Hindlimb muscle (tissue), 1 donor: ENCODE data around the gene BMF. TPM values are rescaled to one million over a fixed set of nuclear protein-coding genes. Genes with fewer than 3 reads are reported as not detected.
A peak's percentile ranks its signal among the peaks of the same experiment; 100 is the strongest.
"Not testable (repeated sequence)": the region's sequence is repeated elsewhere in the genome, so short reads cannot be mapped to it uniquely, and the experiment has no call there.

Experiments used
- DNase-seq: peaks from one replicate; pipeline ENCODE4 v3.0.0-alpha.2; 2013
- polyA plus RNA-seq: library from polyadenylated mRNA; unstranded; fragments of 120-200 nt; gene quantifications from one replicate; pipeline ENCODE4 v1.2.1, GENCODE V29; 2013; ENCODE audit not compliant: insufficient read length

BMF gene
- polyA plus RNA-seq, 1 donor = 12.5 TPM

- DNase-seq = no peak
Observed at GRCh38 chr15:40087991-40088928, 20.4 kb downstream of the BMF start.

GRCh38 chr15:40087068-40087810 is 21.4 kb downstream of the BMF start:
- DNase-seq = no peak

GRCh38 chr15:40085266-40085665 is 23.4 kb downstream of the BMF start:
- no peak for DNase-seq

GRCh38 chr15:40084650-40085049 is 24.0 kb downstream of the BMF start:
- no peak for DNase-seq

- DNase-seq = no peak
Observed at GRCh38 chr15:40082195-40082883, 26.3 kb downstream of the BMF start.

GRCh38 chr15:40081691-40082194 is 26.9 kb downstream of the BMF start:
- peak; percentile 78 for DNase-seq

GRCh38 chr15:40080847-40081246 is 27.8 kb downstream of the BMF start:
- no peak for DNase-seq

GRCh38 chr15:40080104-40080503 is 28.6 kb downstream of the BMF start:
- DNase-seq = no peak

- DNase-seq = no peak
Observed at GRCh38 chr15:40079456-40079855, 29.2 kb downstream of the BMF start.

GRCh38 chr15:40075298-40076044 is 33.2 kb downstream of the BMF start:
- no peak for DNase-seq

GRCh38 chr15:40074656-40075055 is 34.0 kb downstream of the BMF start:
- DNase-seq = not testable (repeated sequence)

GRCh38 chr15:40073716-40074490 is 34.8 kb downstream of the BMF start:
- DNase-seq = not testable (repeated sequence)

- DNase-seq = no peak
Observed at GRCh38 chr15:40072216-40072990, 36.3 kb downstream of the BMF start.

GRCh38 chr15:40070608-40071218 is 38.0 kb downstream of the BMF start:
- DNase-seq = no peak

- no peak for DNase-seq
Observed at GRCh38 chr15:40070166-40070557, 38.5 kb downstream of the BMF start.

GRCh38 chr15:40069178-40070165 is 39.2 kb downstream of the BMF start:
- peak; percentile 64 for DNase-seq

- DNase-seq = no peak
Observed at GRCh38 chr15:40067921-40068624, 40.6 kb downstream of the BMF start.

- DNase-seq = no peak
Observed at GRCh38 chr15:40066589-40066988, 42.1 kb downstream of the BMF start.
